HuH-7.5 (cell line): Measurements from ENCODE around the gene PROSER3.

ENCODE experiments used
- DNase-seq: peaks from one replicate; pipeline ENCODE4 v3.0.0; 2011; ENCODE audit warnings: low spot score

PROSER3 gene

GRCh38 chr19:35757749-35758608, at the start of gene PROSER3:
Gene PROSER3, plus strand, starts transcription at chr19:35758176. Its CDS starts 40 bp downstream, at chr19:35758216.
- peak; percentile 99 for DNase-seq

DNA sequence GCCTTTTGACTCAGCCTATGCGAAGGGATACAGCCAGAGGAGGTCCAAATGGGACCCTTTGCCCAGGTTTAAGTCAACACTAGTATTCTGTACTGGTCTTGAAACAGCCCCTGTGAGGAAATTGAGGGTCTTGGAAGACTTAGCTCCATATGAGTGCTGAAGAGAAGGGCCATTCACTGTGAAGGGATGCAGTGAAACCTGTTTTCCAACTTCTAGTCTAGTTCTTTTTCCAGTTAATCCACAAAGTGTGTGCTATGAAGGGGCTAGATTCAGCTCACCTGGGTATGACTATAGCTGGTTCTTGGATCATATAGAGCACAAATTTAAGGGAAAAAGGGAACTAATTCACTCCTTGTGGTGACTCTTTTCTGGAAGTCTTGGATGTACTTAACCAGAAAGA, 49.6 kb upstream of the PROSER3 start:
- DNase-seq, result no peak

- no peak for DNase-seq
Observed at GRCh38 chr19:35710784-35711723, 46.9 kb upstream of the PROSER3 start.

- no peak for DNase-seq
Observed at GRCh38 chr19:35712567-35713505, 45.1 kb upstream of the PROSER3 start.

- no peak for DNase-seq
Observed at GRCh38 chr19:35713506-35713850, 44.5 kb upstream of the PROSER3 start.

DNA sequence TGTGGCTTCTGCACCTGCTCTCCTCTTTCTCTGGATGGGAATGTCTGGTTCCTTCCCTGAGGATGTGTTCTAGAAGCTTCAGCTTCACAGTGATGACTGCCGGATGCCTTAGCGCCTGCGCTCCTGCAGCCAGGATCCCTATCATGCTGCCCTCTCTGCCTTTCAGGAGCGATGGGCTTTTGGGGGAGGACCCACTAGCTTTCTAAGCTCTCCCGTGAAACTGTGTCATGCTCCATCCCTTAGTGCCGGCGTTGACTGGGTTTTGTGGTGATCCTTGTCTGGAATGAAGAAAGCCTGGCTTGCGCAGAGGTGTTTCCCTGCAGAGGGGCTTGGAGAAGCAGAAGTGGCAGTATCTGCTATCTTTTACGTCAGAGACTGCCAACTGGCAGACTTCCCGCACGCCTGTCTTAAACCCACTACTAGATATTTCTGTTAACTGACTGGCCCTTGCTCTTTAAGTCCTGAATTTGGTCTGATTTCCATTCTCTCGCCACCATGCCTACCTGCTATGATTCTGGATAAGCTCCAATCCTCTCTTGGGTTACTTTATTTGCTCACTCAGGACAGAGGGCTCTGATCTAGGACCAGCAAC, 44.0 kb upstream of the PROSER3 start:
- no peak for DNase-seq

DNA sequence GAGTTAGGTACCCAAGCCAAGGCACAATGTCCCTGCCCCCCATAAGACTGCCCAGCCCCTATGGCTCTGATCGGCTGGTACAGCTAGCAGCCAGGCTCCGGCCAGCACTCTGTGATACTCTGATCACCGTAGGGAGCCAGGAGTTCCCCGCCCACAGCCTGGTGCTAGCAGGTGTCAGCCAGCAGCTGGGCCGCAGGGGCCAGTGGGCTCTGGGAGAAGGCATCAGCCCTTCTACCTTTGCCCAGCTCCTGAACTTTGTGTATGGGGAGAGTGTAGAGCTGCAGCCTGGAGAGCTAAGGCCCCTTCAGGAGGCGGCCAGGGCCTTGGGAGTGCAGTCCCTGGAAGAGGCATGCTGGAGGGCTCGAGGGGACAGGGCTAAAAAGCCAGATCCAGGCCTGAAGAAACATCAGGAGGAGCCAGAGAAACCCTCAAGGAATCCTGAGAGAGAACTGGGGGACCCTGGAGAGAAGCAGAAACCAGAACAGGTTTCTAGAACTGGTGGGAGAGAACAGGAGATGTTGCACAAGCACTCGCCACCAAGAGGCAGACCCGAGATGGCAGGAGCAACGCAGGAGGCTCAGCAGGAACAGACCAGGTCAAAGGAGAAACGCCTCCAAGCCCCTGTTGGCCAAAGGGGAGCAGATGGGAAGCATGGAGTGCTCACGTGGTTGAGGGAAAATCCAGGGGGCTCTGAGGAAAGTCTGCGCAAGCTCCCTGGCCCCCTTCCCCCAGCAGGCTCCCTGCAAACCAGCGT, 43.2 kb upstream of the PROSER3 start:
- DNase-seq, result no peak

GRCh38 chr19:35715355-35715809, 42.6 kb upstream of the PROSER3 start:
- no peak for DNase-seq

GRCh38 chr19:35715981-35716800, 41.8 kb upstream of the PROSER3 start:
- peak; percentile 86 for DNase-seq

DNA sequence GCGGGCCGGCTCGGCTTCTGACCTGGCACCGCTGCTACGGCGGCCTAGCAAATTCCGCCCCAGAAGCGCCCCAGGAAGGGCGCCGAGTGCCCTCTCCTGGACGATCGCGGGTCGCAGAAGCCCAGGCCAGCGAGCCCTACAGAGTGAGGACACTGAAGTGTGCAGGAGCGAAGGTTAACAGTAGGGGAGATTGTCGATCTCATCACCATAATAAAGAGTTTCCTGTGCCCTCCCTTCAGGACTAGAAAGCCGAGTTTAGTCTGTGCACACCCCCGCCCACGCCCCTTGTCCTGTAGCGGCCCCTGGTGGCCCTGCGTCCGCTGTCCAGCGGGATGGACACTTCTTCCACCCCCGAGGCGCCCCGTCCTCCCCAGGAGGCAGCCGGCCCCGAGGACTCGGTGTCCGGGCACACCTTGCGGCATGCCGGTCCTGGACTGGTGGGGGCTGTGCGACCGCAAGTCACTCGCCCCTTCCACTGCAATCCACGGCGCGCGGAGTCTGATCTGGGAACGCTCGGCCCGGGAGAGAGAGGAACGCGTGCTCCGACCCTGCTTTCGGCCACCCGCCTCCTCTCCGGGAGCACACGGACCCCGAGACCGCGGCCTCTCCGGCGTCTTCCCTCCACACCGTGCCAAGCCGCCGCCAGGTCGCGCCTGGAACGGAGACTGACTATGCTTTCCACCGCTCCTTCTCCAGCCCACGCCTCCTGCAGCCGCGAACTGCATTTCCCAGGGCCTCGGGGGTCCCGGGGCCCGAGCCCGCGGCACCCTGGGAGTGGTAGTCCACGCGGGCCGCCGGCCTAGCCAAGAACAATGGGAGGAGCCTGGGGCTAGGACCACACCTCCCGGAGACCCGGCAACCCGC, 40.9 kb upstream of the PROSER3 start:
- DNase-seq, result peak; percentile 97

DNA sequence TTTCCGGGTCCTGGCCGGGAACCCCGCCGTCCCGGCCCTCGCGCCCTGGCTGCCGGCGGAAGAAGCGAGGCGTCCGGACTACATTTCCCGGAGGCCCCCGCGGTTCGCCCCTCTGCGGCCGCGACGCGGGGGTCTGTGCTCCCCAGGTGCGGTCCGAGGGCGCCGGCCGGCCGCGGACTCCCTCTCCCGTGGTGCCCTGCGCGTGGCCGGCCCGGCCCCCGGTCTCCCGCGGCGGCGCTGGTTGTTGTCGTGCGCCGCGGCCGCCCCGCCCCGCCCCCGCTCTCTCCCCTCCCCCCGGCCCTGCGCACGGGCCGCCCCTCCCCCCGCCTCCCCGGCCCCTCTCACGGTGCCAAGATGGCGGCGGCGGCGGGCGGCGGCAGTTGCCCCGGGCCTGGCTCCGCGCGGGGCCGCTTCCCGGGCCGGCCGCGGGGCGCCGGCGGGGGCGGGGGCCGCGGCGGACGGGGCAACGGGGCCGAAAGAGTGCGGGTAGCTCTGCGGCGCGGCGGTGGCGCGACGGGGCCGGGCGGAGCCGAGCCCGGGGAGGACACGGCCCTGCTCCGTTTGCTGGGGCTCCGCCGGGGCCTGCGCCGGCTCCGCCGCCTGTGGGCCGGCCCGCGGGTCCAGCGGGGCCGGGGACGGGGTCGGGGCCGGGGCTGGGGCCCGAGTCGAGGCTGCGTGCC, 40.2 kb upstream of the PROSER3 start, which contains the start of gene KMT2B:
KMT2B (plus strand) TSS at position 339 of the 680 bp plus-strand sequence; CDS start at position 355, 16 bp downstream.
- DNase-seq, result peak; percentile 100

DNA sequence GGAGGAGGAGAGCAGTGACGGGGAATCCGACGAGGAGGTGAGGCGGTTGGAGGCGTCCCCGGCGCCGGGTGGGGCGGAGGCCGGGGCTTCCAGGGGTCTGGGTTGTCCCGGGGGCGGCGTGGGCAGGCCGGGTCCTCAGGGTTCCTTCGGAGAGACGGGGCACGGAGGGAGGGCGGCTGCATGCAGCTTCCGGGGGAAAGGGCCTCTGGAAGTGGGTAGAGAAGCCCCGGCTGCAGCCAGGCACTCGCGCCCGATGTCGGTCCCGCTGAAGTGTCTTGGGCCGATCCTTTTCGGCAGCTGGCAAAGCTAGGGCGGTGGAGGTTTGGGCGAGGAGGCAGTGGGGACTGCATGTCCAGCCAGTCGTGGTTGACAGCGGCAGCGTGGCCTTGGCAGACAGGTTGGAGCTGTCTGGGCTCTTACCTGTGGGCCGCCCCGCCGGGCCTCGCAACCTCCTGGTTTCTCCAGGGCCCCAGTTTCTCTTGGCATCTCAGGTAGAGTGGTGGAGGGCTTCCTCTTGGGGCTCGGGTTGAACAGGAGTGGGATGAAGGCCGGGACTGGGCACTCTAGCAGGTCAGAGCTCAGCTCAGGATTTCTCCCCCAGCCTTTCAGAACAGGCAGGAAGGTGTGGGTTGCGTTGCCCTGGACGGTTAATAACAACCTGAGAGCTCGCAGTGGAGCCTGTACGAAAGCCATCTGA, 39.5 kb upstream of the PROSER3 start:
- no peak for DNase-seq

DNA sequence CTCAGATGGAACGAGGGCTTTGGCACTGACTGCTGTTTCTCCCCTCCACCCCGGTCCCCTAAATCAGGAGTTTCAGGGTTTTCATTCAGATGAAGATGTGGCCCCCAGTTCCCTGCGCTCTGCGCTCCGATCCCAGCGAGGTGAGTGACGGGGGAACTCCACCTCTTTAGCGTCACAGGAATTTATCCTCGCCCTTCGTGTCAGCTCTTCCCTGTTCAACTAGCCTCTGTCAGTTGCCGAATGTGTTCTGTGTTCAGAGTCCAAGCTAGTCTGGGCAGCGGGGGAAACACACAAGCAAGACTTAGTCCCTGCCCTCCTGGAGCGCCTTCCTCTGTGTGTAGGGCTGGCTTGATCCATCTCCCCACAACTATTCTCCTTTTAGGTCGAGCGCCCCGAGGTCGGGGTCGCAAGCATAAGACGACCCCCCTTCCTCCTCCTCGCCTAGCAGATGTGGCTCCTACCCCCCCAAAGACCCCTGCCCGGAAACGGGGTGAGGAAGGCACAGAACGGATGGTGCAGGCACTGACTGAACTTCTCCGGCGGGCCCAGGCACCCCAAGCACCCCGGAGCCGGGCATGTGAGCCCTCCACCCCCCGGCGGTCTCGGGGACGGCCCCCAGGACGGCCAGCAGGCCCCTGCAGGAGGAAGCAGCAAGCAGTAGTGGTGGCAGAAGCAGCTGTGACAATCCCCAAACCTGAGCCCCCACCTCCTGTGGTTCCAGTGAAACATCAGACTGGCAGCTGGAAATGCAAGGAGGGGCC, 38.4 kb upstream of the PROSER3 start:
- no peak for DNase-seq

DNA sequence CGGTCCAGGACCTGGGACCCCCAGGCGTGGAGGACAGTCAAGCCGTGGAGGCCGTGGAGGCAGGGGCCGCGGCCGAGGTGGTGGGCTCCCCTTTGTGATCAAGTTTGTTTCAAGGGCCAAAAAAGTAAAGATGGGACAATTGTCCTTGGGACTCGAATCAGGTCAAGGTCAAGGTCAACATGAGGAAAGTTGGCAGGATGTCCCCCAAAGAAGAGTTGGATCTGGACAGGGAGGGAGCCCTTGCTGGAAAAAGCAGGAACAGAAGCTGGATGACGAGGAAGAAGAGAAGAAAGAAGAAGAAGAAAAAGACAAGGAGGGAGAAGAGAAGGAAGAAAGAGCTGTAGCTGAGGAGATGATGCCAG, 37.8 kb upstream of the PROSER3 start:
- DNase-seq, result no peak

DNA sequence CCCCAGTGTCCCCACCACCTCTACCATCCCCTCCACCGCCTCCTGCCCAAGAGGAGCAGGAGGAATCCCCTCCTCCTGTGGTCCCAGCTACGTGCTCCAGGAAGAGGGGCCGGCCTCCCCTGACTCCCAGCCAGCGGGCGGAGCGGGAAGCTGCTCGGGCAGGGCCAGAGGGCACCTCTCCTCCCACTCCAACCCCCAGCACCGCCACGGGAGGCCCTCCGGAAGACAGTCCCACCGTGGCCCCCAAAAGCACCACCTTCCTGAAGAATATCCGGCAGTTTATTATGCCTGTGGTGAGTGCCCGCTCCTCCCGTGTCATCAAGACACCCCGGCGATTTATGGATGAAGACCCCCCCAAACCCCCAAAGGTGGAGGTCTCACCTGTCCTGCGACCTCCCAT, 37.3 kb upstream of the PROSER3 start:
- DNase-seq, result no peak

GRCh38 chr19:35721374-35721773, 36.6 kb upstream of the PROSER3 start:
- DNase-seq, result no peak

- DNase-seq, result no peak
Observed at GRCh38 chr19:35722461-35722860, 35.5 kb upstream of the PROSER3 start.
